ENCODE data around the gene CAP1.
"Not testable (repeated sequence)": the region's sequence is repeated elsewhere in the genome, so short reads cannot be mapped to it uniquely, and the experiment has no call there.

Gene CAP1

DNA sequence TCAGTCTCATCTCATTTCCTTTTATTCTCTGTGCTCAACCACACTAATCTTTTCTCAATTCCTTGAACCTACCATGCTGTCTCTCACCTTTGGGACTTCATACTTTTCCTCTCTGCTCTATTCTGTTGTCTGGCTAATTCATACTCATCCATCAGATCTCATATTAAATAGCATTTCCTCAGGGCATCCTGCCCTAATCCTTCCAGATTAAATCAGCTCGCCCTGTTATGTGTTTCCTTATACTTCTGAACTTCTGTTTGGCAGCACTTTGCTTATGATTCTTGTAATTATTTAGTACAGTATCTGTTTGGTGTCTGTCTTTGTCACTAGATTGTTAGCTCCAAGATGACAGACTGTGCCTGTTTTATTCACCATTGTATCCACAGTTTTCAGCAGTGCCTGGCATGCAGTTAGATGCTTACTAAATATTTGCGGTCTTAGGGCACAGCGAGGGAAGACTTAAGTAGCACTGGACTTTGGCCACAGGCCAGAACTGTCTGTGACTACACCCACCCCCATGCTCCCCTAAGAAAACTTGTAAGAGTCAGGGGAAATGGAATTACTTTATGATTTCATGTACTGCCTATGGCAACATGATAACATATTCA lies 9.9 kb upstream of the CAP1 start:
- no peak for DNase-seq (ENCODE audit: low read depth in 2 of 2, low spot score in 1 of 2)

GRCh38 chr1:40032240-40032891 lies 8.2 kb upstream of the CAP1 start:
- DNase-seq (ENCODE audit: low read depth in 2 of 2, low spot score in 1 of 2), result no peak

DNA sequence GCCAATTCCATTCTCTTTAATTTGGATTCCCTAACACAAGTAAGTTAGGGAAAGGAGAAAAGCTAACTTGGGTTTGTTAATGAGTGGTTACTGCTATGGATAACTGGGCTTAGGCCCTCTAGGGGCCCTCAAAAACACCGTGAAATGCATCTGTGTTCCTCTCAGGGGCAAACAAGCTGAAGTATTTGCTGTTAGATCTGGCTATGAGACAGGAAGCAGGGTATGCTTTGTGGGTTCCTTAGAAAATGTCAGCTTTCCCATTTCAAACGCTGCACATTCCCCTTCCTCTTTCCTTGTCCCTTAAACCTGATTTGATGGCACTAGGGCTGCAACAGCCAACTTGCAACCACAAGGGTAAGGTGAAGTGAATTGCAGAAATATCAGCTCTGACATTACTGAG lies 5.7 kb upstream of the CAP1 start:
- DNase-seq (ENCODE audit: low read depth in 2 of 2, low spot score in 1 of 2), result no peak

GRCh38 chr1:40036574-40036973 lies 4.0 kb upstream of the CAP1 start:
- DNase-seq (ENCODE audit: low read depth in 2 of 2, low spot score in 1 of 2), result no peak

GRCh38 chr1:40037254-40037653 lies 3.3 kb upstream of the CAP1 start:
- not testable (repeated sequence) for DNase-seq (ENCODE audit: low read depth in 2 of 2, low spot score in 1 of 2)

GRCh38 chr1:40038697-40039096 lies 1.8 kb upstream of the CAP1 start:
- no peak for DNase-seq (ENCODE audit: low read depth in 2 of 2, low spot score in 1 of 2)

GRCh38 chr1:40039245-40039756 lies 1.2 kb upstream of the CAP1 start:
- DNase-seq (ENCODE audit: low read depth in 2 of 2, low spot score in 1 of 2), result no peak

DNA sequence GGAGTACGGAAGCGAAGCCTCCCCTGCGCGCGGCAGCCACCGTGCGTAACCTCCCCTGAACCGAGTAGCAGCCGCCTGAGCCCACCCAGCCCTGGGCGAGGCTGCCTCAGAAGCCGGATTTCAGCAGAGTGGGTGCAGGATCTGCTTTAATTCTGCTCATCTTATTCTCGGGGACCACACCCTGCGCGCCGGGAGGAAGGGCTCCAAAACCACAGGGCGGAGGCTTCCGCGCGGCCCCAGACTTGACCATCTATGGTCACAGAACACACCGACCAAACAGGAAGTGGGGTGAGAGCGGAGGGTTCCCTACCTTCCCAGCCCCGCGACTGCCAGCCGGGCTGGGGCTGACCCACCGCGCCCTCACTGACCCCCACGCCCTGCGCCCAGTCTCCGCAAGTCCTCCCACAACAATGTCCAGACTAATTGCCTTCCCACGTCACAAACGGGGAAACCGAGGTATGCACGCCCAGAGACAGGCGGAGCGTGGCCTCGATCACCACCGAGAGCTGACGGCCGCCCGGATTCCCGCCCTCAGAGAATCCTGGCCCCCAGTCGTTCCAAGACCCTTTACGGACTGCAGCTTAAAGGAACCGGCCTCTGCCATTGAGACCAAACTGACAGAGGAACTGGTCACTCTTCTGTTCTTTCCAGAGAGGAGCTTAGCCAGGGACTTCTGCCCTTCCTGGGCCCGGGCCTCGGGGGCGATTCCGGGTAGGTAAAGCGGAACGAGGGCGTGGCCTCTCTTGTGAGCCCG lies 595 bp upstream of the CAP1 start:
- peak; percentile 47 to 53 for DNase-seq (ENCODE audit: low read depth in 2 of 2, low spot score in 1 of 2)

GRCh38 chr1:40041466-40041838 lies 923 bp downstream of the CAP1 start:
- DNase-seq (ENCODE audit: low read depth in 2 of 2, low spot score in 1 of 2), result no peak

DNA sequence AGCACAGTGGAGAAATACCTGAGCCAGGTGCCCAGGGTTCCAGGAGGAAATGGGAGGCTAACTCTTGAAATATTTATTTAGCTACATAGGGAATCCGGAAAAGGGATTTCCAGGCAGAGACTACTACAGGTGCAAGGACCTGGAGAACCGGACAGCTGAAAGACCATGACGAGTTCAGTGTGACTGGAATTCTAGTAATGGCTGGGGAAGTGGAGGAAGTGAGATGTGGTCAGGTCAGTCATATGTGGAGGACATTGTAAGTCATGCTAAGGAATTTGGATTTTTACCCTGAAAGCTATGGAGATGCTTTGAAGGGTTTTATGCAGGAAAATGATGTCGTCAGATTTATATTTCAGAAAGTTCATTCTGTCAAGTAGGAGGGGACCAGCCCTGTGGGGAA lies 1.8 kb downstream of the CAP1 start:
- no peak for DNase-seq (ENCODE audit: low read depth in 2 of 2, low spot score in 1 of 2)

DNA sequence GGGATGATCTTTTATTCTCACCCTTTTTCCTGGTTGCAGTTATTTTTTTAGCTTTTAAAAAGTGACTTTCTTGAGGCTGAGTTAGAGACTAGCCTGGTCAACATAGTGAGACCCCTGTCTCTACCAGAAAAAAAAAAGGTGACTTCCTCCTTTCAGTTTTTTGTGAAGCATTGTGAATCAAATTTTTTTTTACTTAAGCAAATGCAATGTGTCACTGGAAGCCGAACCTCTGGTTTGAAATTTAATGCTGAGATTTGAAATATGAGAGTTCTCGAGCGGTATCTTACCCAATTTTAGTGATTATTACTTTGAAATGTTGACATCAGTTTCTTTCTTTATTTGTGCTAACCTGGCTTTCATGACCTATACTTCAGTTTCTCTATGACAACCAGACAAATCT lies 3.6 kb downstream of the CAP1 start:
- DNase-seq (ENCODE audit: low read depth in 2 of 2, low spot score in 1 of 2), result no peak

DNA sequence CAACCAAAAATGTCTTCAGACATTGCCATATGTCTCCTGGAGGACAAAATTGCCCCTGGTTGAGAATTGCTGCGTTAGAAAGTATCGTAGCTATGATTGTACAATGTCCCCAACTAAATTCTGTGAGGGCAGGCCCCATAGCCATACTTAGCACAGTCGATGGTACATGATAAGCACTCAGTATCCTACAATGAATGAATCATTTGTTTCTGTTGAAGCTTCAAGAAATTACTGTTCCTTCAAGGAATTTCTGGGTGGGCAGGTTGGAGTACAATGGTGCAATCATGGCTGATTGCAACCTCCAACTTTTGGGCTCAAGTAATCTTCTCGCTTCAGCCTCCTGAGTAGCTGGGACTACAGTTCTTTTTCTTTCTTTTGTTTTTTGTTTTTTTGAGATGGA lies 4.7 kb downstream of the CAP1 start:
- no peak for DNase-seq (ENCODE audit: low read depth in 2 of 2, low spot score in 1 of 2)

GRCh38 chr1:40045766-40046165 lies 5.2 kb downstream of the CAP1 start:
- no peak for DNase-seq (ENCODE audit: low read depth in 2 of 2, low spot score in 1 of 2)

DNA sequence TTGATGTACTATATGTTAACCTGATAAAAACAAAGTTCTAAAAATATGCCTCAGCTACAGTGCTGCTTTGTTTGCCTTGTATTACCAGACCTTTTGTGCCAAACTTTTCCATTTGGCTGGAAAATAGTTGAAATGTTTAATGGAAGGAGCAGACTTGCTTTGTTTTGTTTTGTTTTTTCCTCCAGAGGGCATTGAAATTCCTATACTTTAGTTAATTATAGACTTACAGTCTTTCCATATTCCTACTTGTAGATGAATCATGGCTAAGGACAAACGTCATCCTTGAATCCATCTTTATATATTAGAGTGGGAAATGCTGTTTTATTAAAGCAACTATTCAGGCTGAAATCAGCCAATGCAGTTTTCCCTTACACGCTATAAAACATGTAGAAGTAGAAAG lies 6.7 kb downstream of the CAP1 start:
- DNase-seq (ENCODE audit: low read depth in 2 of 2, low spot score in 1 of 2), result no peak

GRCh38 chr1:40047769-40048168 lies 7.2 kb downstream of the CAP1 start:
- no peak for DNase-seq (ENCODE audit: low read depth in 2 of 2, low spot score in 1 of 2)

DNA sequence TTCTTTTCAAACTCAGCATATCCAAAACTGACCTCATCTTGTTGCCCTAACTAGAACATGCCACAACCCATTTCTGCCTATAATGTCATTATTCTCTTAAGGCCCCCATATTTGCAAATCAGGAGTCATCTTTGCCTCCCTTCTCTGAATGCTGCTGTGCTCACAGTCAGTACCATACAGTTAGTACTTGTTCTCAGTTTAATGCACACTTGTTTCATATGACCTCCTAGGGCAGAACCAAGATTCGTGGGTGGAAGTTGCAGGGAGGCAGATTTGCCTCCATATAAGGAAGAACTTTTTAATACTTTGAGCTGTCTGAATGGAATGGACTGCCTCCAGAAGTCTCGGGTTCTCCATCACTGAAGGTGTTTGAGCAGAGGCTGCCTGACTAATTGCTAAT lies 9.2 kb downstream of the CAP1 start:
- DNase-seq (ENCODE audit: low read depth in 2 of 2, low spot score in 1 of 2), result no peak

- DNase-seq (ENCODE audit: low read depth in 2 of 2, low spot score in 1 of 2), result no peak
Measured at GRCh38 chr1:40050863-40051262, 10.3 kb downstream of the CAP1 start.

DNA sequence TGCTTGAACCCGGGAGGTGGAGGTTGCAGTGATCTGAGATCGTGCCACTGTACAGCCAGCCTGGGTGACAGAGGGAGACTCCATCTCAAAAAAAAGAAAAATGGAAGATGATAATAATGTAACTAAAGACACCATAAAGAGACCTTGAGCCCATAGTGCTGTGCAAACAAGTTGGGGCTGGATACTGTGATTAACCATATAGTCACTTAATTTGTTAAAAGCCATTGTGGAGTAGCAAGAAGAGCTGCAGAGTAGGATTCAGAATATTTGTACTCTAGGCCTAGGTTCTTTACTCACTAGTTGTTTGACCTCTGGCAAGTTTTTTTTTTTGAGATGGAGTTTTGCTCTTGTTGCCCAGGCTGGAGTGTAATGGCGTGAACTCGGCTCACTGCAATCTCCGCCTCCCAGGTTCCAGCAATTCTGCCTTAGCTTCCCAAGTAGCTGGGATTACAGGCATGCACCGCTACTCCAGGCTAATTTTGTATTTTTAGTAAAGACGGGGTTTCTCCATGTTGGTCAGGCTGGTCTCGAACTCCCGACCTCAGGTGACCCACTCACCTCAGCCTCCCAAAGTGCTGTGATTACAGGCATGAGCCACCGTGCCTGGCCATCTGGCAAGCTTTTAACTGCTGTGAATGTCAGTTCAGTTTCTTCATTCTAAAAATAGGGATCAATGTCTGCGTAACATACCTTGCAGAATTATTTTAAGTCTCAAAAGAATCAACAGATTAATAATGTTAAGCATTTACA lies 12.8 kb downstream of the CAP1 start:
- no peak for DNase-seq (ENCODE audit: low read depth in 2 of 2, low spot score in 1 of 2)

DNA sequence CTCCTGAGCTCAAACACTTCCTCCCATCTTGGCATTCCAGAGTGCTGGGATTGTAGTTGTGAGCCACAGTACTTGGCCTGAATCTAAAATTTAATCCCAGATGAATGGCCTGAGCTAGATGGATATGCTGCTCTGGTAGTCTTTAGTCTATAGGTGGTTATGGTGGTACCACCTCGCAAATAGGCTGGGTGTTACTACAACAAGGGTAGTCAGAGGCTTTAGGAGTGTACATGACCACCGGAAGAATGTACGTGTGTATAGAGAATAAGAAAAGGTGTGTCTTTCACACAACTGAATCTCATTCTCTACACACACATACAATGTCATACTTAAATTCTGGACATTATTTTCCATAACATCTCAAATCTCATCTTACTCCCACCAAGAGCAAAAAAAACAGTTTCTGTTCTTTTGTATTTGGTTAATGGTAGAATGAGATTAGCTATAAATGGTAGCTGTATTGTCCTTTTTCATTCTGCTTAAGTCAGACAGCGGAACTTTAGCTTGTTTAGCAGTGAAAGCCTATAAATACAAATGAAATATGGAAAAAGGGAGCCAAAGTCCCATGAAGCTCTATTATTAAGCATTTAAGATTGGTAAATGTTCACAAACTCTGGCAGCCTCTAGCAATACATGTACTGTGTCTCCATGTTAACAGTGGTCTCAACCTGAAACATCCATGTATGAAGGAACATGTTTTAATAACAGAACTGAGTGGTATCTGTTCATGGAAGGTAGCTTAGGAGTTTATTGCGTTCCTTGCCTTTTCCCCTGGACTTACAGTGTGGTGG lies 16.2 kb downstream of the CAP1 start:
- DNase-seq (ENCODE audit: low read depth in 2 of 2, low spot score in 1 of 2), result no peak

- no peak for DNase-seq (ENCODE audit: low read depth in 2 of 2, low spot score in 1 of 2)
Measured at GRCh38 chr1:40057310-40058030, 16.9 kb downstream of the CAP1 start.
